ENCODE results near the gene IFFO2. TPM values are rescaled to one million over a fixed set of nuclear protein-coding genes. Genes with fewer than 3 reads are reported as not detected.

Gene IFFO2
- total and polyA plus RNA-seq, 2 of the 13 experiments (the other 11 are each of a cell fraction or from before 2014, with no cell fraction given): 7.3 to 16.7 TPM

- 0 out of 2 replicates have a peak, but pooled peaks have one; percentile 42 for TF ChIP-seq ELF1 (CRISPR knock-in tag; IDR thresholded peaks at IDR 0.05)
- TF ChIP-seq, protein P1, sequence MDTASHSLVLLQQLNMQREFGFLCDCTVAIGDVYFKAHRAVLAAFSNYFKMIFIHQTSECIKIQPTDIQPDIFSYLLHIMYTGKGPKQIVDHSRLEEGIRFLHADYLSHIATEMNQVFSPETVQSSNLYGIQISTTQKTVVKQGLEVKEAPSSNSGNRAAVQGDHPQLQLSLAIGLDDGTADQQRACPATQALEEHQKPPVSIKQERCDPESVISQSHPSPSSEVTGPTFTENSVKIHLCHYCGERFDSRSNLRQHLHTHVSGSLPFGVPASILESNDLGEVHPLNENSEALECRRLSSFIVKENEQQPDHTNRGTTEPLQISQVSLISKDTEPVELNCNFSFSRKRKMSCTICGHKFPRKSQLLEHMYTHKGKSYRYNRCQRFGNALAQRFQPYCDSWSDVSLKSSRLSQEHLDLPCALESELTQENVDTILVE (CRISPR knock-in tag; IDR thresholded peaks at IDR 0.05): no peak
- TF ChIP-seq CBX1 (IDR thresholded peaks at IDR 0.05; ENCODE audit: low read depth): no peak
- TF ChIP-seq THAP9 (CRISPR knock-in tag; IDR thresholded peaks at IDR 0.05; ENCODE audit: borderline replicate concordance): no peak
- no peak for TF ChIP-seq RFX1 (IDR thresholded peaks at IDR 0.05)
- no peak for TF ChIP-seq ZNF574 (CRISPR knock-in tag; IDR thresholded peaks at IDR 0.05)
- TF ChIP-seq, protein P2, sequence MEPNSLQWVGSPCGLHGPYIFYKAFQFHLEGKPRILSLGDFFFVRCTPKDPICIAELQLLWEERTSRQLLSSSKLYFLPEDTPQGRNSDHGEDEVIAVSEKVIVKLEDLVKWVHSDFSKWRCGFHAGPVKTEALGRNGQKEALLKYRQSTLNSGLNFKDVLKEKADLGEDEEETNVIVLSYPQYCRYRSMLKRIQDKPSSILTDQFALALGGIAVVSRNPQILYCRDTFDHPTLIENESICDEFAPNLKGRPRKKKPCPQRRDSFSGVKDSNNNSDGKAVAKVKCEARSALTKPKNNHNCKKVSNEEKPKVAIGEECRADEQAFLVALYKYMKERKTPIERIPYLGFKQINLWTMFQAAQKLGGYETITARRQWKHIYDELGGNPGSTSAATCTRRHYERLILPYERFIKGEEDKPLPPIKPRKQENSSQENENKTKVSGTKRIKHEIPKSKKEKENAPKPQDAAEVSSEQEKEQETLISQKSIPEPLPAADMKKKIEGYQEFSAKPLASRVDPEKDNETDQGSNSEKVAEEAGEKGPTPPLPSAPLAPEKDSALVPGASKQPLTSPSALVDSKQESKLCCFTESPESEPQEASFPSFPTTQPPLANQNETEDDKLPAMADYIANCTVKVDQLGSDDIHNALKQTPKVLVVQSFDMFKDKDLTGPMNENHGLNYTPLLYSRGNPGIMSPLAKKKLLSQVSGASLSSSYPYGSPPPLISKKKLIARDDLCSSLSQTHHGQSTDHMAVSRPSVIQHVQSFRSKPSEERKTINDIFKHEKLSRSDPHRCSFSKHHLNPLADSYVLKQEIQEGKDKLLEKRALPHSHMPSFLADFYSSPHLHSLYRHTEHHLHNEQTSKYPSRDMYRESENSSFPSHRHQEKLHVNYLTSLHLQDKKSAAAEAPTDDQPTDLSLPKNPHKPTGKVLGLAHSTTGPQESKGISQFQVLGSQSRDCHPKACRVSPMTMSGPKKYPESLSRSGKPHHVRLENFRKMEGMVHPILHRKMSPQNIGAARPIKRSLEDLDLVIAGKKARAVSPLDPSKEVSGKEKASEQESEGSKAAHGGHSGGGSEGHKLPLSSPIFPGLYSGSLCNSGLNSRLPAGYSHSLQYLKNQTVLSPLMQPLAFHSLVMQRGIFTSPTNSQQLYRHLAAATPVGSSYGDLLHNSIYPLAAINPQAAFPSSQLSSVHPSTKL (CRISPR knock-in tag; IDR thresholded peaks at IDR 0.05): no peak; the same call in 1 of the 2 replicates
- no peak for TF ChIP-seq ZNF263 (CRISPR knock-in tag; IDR thresholded peaks at IDR 0.05)
- TF ChIP-seq KAT2B (IDR thresholded peaks at IDR 0.05; ENCODE audit: borderline replicate concordance, low read depth, low read length): no peak
- TF ChIP-seq, protein P3, sequence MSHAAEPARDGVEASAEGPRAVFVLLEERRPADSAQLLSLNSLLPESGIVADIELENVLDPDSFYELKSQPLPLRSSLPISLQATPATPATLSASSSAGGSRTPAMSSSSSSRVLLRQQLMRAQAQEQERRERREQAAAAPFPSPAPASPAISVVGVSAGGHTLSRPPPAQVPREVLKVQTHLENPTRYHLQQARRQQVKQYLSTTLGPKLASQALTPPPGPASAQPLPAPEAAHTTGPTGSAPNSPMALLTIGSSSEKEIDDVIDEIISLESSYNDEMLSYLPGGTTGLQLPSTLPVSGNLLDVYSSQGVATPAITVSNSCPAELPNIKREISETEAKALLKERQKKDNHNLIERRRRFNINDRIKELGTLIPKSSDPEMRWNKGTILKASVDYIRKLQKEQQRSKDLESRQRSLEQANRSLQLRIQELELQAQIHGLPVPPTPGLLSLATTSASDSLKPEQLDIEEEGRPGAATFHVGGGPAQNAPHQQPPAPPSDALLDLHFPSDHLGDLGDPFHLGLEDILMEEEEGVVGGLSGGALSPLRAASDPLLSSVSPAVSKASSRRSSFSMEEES (CRISPR knock-in tag; IDR thresholded peaks at IDR 0.05): no peak
- no peak for TF ChIP-seq CENPBD1 (CRISPR knock-in tag; IDR thresholded peaks at IDR 0.05; ENCODE audit: borderline replicate concordance, low read depth)
- no peak for TF ChIP-seq PLRG1 (conservative IDR thresholded peaks at IDR 0.05)
- peak; percentile 95 for TF ChIP-seq ZMYM3 (CRISPR knock-in tag; IDR thresholded peaks at IDR 0.05)
- TF ChIP-seq CCAR2 (optimal IDR thresholded peaks at IDR 0.05; ENCODE audit: low read depth, low read length): no peak
- TF ChIP-seq NKX3-1 (CRISPR knock-in tag; IDR thresholded peaks at IDR 0.05): no peak
- no peak for TF ChIP-seq POLR2AphosphoS5 (IDR thresholded peaks at IDR 0.05; ENCODE audit: low read depth, low read length)
- no peak for TF ChIP-seq ZNF382 (CRISPR knock-in tag; IDR thresholded peaks at IDR 0.05; ENCODE audit: borderline replicate concordance)
These were observed 1.2 kb upstream of the IFFO2 start (continued) for GRCh38 chr1:18957532-18958300.
